Measurements from ENCODE around the gene MOCS1. TPM values are rescaled to one million over a fixed set of nuclear protein-coding genes. Genes with fewer than 3 reads are reported as not detected.
A peak's percentile ranks its signal among the peaks of the same experiment; 100 is the strongest.

Gene MOCS1
- total RNA-seq, 1 donor from 2014 or later, result 20.1 TPM

DNA sequence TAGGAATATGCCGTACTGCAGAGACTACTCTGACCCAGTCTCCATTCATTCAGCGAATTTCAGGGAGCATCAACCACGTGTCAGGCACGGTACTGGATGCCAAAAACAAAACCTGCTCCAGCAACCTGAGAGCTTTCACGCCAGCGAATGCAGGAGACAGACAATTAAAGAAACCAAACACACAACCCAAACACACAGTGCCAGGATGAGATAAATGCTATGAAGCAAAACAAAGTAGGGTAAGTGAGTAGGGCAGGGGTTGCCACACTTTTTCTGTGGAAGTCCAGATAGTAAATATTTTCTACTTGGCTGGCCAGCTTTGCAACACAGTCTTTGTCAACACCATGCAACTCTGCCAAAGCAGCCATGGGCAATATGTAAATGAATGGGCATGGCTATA lies 10.0 kb downstream of the MOCS1 start:
- DNase-seq (ENCODE audit: low spot score), result no peak

DNA sequence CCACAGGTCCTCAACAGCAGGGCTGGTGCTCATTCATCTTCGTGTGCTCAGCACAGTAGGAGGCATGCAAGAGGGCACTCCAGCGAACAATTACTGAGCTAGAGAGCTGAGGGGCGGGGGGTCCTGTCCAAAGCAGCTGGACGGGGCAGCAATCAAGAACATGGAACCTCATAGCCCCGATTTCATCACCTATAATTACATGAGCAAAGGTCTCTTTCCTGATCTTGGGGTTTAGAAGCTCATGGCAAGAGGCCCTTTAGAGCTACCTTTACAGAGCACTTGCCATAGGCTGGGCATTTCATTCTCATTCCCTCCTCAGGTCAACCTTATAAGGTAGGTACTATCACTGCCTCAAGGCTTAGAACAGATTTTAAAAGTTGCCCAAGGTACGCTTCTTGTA lies 10.4 kb downstream of the MOCS1 start:
- no peak for DNase-seq (ENCODE audit: low spot score)

DNA sequence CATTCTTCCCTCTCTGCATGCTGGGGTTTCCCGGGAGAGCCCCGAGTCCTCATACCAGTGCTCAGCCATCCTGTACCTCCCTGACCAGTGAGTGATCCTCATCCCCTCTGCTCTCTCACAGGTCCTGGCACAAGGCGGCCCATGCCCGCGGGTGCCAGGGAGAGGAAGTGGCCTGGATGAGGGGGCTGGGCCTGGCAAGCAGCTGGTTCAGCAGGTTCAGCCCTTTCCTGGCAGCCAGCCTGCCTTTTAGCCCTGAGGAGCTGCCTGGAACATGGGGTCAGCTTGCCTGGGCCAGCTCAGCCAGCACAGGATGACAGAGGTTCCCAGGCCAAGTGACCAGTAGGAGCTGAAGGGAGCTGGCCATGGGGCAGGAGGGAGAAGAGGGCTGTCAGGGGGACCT lies 10.9 kb downstream of the MOCS1 start:
- DNase-seq (ENCODE audit: low spot score), result peak; percentile 48

DNA sequence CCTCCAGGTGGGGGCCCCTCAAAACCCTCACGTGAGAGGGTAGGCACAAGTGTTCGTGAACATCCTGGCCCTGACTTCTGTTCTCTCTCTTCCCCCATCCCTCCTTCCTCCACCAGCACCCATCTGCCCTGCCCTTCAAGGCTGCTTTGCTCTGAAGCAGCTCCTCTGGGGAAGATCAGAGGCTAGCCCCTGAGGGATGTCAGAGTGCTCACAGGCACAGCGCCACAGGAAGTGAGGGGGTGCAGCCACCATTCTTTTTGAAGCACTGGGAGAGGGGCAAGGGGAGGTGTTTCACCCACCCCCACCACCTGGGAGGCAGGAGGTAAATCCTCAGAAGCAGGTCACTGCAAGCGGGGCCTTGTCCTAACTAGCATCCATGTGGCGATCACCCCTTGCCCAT lies 11.4 kb downstream of the MOCS1 start:
- no peak for DNase-seq (ENCODE audit: low spot score)

DNA sequence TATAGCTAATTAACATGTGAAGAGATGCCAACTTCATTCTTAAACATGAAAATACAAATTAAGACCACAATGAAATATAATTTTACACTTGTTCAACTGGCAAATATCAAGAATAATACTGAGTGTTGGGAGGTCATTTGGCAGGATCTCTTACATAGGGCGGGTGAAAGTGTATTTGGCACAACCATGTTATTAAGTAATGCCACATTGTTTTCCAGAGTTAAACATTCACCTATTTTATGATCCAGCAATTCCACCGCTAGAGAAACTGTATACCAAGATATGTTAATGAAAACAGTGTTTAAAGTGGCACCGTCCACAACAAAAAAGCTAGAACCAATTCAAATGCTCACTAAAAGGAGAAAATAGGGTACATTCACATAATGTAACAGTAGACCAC lies 14.1 kb downstream of the MOCS1 start:
- DNase-seq (ENCODE audit: low spot score), result no peak

DNA sequence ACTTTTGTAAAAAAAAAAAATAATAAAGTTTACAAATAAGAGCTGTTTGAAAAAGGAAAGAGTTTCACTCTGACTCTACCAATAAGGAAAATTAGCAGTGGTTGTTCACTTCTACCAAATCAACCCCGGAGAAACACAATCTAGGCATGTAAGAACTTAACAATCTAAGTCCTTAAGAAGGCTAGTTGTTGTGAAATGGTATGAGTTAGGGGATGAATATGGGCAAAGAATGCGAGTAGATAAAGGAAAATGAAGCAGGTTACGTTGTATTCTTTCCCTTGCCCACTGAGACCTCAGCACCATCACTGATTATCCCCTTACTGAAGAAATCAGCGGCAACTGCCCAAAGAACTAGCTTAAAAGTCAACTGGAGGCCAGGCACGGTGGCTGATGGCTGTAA lies 15.4 kb downstream of the MOCS1 start:
- no peak for DNase-seq (ENCODE audit: low spot score)

DNA sequence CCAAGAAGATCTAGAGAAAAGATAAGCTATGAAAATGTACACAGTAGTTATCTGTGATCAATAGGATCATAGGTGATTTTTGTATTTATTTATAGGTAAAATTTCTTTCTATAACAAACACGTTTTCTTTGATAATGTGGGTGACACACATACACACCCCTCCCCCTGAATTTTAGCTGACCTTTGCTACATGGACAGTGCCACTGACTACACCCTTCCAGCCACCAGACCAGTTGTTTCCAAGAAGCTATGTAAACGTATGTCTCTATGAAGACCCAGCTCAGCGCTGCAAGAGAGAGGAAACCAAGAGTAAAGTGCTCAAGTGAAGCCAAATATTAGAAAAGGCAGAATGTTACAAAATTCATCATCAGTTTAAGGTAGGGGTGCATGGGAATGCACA lies 16.3 kb downstream of the MOCS1 start:
- DNase-seq (ENCODE audit: low spot score), result peak; percentile 51

DNA sequence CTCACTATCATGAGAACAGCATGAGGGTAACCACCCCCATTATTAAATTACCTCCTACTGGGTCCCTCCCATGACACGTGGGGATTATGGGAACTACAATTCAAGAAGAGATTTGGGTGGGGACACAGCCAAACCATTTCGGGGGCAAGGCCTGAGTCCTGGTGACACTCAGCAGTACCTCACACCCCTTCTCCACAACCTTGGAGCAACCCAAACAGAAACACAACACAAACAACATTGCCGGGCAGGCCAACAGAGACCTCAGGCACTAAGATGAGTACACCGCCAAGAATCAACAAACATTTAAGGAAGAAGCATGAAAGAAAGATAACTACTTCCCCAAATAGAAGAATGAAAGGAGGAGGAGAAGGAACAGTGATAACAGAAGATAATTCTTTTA lies 16.9 kb downstream of the MOCS1 start:
- DNase-seq (ENCODE audit: low spot score), result no peak

DNA sequence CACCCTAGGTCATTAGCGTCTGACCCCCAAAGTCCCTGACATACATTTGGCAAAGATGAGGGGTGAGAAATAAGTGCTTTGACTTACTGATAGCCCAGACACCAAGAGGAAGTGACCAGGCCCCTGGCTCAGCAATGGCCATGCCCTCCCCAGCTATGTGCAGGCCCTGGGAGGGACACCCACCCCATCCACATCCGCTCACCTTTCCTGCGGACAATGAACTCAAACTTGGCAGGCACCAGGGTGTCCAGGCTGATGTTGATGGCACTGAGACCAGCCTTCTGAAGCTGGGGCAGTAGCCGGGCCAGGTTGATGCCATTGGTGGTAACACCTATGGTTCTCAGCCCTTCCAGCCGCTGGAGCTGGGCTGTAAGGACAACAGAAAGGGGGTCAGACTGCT lies 18.4 kb downstream of the MOCS1 start:
- no peak for DNase-seq (ENCODE audit: low spot score)

DNA sequence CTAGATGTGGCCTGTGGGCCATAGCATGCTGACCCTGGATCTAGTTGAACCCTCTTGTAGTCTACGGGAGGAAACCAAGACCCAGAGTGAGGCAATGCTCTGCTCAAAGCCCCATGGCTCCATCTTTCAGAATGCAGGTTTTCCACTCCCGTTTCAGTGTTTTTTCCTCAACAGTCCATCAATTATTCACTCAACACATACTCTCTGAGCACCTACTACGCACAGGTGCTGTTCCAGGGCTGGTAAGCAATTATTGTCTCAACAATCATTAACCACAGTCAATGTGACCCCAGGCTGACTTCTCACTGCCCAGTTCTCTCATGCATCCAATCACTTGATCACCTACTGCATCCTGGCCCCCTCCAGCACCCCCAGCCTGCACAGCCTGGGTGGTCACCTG lies 20.0 kb downstream of the MOCS1 start:
- DNase-seq (ENCODE audit: low spot score), result no peak

DNA sequence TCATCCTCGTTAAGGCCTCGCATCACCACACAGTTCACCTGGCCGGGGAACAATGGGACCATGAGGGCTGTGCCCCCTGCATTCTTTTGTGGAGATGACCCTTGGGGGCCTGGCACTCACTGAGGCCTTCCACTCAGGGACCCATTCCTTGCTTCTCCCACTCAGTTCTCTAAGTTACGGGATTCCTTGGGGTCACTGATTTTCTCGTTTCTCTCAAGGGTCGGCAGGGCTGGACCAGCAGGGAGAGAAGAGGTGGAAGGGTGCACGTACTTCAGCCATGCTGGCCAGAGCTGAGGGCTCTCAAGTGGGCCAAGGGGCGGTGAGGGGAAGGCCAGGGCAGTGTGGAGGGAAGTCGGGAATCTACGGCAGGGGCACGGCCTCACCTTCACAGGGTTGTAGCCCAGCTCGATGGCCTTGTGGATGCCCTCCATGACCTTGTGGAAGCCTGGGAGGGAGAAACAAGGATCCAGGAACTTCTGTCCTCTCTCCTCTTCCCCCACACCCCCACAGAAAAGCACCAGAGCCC lies 20.8 kb downstream of the MOCS1 start:
- no peak for DNase-seq (ENCODE audit: low spot score)

DNA sequence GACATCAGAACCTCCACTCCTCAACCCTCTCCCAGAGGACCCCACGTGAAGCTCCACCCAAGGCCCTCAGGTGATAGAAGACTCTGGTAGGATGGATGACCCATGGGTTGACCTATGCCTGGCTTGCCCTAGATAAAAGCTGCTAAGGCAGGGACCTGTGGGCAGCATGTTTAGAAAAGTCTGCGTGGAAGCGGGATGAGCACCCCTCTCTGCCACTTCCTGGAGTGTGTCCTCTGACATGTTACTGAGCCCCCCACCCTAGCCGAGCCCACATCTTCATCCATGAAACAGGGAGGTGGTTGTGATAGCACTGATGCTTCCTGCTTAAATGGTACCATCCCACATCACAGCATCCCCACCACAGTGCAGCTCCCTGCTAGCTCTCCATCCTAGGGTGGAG lies 21.8 kb downstream of the MOCS1 start:
- no peak for DNase-seq (ENCODE audit: low spot score)

DNA sequence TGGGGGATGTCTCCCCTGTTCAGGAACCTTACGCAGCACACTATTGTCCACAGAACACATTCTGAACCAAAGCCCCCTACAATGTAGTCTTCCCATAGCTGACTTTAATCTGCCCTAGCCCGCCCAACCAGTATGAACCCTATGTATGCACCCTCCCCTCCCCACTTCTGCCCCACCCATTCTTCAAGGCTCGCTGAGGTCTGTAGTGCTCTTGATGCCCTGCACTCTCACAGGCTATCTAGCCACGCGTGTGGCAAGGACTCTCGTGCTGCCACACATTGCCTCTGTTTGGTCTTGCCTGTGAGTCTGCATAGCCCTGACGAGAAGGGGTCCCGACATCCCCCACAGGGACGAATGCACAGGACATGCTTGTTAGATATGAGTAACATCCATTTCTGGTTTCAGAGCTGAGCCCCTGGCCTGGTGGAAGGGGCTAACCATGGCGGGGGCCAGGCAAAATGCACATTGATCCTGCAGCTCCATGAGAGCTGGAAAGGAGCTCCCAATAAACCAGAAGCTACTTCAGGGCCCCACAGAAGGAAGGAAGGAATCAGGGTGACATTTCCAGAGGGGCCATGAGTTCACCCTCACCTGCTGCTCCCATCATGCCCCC lies 22.6 kb downstream of the MOCS1 start:
- no peak for DNase-seq (ENCODE audit: low spot score)

DNA sequence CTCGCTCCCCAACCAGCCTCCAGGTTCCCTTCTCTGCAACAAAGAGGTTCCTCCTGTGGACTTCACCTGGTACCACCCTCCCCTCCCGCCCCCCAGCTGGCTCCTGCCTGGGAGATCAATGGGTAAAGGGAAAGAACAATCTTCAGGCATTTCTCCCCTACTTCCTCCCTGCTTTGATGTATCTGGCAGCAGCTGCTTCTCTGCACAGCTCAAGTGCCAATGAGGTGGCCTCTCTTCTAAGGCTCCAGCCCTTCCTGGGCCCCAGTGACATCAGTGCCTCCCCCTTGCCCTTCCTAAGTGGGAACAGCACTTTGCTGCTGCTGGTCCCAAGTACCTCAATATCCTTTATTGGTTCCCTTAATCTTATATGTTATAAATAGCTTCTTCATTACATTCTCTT lies 23.5 kb downstream of the MOCS1 start:
- DNase-seq (ENCODE audit: low spot score), result no peak

DNA sequence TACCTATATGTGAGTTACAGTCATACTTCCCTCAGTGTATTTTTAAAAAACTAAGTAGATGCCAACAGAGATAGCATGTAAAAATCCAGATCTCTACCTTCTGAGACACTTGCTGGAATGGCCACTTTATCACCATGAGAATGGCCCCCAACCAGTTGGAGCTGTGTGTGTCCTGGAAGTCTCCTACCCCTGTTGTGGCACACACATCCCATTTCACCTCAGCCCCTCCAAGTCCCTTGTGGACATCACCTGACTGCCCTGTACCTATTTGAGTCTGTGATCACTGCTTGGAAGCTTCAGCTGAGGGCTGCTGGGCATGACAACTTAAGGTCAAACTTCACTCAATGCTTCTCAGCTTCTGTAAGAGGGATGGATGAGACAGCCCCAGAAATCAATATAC lies 24.1 kb downstream of the MOCS1 start:
- DNase-seq (ENCODE audit: low spot score), result no peak

DNA sequence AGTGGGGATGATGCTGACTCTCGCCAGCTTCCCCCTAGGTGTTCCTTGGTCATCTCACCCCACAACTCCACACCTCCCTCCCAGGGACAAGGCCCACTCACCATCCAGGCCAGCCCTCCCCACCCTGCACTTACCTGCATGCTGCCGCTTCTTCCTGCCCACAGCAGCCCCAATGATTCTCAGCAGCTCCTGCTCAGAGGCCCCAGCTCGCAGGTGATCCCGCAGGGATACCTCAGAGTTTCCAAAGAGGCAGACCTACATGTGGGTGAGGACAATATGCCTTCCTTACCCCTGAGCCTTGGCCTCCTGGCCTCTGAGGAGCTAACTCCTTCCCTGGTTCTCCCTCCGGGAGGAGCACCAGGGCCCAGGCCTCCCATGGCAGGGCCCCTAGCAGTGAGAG lies 24.6 kb downstream of the MOCS1 start:
- DNase-seq (ENCODE audit: low spot score), result no peak

DNA sequence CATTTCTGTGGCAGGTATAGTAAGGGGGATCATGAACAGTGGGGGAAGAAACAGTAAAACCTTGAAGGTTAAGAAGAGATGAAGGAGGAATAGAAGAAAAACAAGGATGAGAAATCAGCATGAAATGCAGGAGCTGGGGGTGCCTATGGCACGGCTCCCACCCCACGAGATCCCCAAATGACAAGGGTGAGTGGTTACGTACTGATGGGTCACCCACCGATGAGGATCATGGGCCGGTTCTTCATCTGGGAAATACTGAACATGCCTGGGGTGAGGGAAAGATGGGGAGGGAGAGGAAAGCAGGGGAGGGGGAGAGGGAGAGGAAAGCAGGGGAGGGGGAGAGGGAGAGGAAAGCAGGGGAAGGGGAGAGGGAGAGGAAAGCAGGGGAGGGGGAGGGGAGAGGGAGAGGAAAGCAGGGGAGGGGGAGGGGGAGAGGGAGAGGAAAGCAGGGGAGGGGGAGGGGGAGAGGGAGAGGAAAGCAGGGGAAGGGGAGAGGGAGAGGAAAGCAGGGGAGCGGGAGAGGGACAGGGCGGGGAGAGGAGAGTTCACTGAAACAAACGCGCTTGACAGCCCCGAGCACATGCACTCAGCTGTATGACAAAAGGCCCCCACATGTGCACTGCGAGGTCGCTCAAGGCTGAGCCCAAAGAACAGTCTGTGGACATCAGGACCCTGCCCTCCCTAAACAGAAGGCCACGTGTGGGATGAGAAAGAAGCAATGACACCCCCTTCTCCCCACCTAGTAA lies 25.3 kb downstream of the MOCS1 start:
- no peak for DNase-seq (ENCODE audit: low spot score)

DNA sequence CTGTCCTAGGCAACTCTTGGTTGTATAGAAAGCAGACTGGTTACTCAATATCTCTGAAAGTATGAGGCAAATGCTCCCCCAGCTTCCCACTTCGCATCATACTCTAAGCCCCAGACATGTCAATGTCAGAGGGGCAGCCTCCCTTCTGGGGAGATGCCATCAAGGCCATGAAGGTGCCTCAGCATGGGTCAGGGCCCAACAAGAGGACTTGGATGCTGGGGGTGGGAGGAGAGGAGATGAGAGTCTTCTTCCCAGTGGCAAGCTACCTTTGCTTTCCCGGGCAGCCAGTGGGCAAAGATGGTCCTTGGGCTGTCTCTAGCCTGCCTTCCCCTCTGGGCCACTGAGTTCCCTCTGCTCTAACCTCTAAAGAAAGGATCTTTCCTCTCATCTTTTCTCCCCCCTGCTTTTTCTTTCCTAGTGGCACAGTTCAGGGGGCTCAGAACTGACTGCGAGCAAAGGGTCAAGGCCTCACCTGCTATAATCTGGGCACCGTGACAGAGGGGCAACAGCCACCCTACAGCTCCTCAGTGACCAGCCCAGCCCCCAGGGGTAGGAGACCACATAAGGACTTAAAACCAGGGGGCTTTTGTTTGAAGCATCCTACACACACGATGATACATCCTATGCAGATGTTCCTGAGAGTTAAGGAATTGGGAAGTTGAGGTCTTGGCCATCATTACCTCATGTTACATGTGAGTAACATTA lies 26.2 kb downstream of the MOCS1 start:
- no peak for DNase-seq (ENCODE audit: low spot score)

DNA sequence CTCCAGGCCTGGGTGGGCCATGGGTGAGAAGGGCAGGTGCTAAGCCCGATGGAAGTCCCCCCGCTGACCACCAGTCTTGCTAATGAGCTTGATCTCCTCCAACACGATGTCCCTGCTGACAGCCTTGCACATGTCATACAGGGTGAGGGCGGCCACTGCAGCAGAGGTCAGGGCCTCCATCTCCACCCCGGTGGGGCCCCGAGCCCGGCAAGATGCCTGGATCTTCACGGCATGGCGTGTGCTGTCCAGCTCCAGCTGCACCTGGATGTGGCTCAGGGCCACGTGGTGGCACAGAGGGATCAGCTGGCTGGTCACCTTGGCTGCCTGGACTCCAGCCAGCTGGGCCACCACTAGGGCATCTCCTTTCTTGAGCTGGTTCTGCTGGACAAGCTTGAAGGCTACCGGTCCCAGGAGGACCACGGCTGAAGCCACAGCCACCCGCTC lies 27.9 kb downstream of the MOCS1 start:
- no peak for DNase-seq (ENCODE audit: low spot score)

DNA sequence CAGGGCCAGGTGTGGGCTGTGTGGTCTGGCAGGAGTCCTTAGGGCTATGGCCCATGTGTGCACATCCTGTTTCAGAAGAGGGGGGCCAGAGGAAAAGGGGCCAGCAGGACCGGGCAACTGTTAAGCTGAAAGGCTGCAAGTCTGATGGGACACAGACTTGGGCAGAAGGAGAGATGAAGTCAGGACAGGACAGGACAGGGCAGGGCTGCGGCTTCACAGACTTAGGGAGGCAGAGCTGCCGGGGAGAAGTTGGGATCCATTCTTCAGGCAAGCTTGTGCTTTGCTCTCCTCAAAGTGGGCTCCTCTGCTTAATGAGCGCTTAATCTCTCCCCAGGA lies 28.7 kb downstream of the MOCS1 start:
- no peak for DNase-seq (ENCODE audit: low spot score)

DNA sequence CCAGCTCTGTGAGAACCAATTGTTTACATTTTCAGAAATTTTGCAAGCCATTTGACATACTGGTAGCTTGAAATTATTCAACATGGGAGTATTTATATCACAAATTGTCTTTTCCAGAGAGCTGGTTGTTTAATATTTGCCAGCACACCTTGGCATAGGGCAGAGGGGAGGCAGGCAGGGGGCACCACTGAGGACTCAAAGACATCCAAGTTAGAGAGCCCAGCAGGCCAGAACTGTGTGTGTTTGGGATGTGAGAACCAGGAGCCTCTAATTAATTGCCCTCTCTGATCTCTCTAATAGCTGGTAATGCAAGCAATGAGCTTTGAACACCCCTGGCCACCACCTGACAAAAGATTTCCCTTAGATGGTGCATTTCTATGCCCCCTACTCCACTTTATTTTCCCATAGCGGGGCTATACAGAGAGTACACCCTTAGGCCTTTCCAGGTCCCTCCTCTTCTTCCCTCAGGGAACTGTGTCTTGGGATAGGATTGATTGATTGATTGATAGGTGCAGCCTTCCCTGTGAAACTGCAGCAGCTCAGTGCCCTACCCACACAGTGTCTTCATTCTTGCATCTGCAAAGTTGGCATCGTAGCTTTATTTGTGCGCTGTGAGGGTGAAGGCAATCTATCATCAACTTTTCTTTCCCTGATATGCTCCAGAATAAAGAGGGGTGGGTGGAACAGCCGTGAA lies 29.2 kb downstream of the MOCS1 start:
- DNase-seq (ENCODE audit: low spot score), result no peak

DNA sequence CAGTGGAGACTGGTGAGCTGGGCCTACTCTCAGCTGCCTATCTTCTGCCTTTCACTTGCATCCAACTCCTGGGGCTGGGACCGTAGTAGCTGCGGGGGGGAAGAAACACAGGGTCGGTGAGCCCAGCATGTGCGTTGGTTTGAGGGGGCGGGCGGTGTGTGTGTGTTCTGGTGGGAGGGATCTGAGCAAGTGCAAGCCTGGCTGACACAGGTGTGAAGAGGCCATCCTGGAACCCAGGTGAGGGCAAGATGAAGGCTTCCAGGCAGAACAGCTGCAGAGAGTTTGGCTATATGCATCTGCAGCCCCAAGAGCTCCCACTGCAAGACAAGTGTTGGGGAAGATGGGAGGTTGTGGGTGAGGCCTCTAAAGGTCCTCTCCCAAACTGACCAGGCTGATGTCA lies 30.6 kb downstream of the MOCS1 start:
- no peak for DNase-seq (ENCODE audit: low spot score)
